Measurements from ENCODE around the gene IFFO2.

DNA sequence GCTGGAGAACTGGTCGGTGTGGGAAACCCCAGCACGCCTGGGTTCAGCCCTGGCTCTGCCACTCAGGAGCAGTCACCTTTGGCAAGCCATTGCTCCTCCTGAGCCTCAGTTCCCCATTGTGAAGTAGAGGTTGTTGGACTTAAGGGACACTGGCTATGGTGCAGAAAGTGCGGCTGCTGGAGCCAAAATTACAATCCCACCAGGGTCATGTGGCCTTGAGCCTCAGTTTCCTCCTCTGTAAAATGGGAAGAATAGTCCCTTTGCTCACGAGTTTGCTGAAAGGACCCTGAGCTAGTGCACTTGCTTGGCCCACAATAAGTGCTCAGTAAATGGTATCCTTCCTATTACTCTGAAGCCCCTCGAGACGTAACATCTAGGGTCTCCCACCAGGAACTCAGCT, 82.4 kb downstream of the IFFO2 start:
- TF ChIP-seq YY1 (IDR thresholded peaks at IDR 0.05; ENCODE audit: insufficient read depth, insufficient read length) (no peak), SUZ12 (IDR thresholded peaks at IDR 0.05; ENCODE audit: extremely low read depth, insufficient read depth, insufficient read length) (no peak), ZNF274 (IDR thresholded peaks at IDR 0.05; ENCODE audit: low read depth, low read length) (no peak)
